ENCODE measurements around the gene PRSS56. TPM values are rescaled to one million over a fixed set of nuclear protein-coding genes. Genes with fewer than 3 reads are reported as not detected.

The PRSS56 gene
- not detected for total RNA-seq
- not detected for polyA plus RNA-seq
- long read RNA-seq, donor 1: 0 reads
- long read RNA-seq, donor 2: 0 reads
- long read RNA-seq, donor 3: 0 reads
- long read RNA-seq, donor 4: 0 reads
- long read RNA-seq, donor 5: 0 reads
- long read RNA-seq, donor 6: 0 reads
- long read RNA-seq, donor 7: 0 reads
- long read RNA-seq, donor 8: 0 reads
- long read RNA-seq, donor 9: 0 reads
- long read RNA-seq, donor 10: 0 reads

DNA sequence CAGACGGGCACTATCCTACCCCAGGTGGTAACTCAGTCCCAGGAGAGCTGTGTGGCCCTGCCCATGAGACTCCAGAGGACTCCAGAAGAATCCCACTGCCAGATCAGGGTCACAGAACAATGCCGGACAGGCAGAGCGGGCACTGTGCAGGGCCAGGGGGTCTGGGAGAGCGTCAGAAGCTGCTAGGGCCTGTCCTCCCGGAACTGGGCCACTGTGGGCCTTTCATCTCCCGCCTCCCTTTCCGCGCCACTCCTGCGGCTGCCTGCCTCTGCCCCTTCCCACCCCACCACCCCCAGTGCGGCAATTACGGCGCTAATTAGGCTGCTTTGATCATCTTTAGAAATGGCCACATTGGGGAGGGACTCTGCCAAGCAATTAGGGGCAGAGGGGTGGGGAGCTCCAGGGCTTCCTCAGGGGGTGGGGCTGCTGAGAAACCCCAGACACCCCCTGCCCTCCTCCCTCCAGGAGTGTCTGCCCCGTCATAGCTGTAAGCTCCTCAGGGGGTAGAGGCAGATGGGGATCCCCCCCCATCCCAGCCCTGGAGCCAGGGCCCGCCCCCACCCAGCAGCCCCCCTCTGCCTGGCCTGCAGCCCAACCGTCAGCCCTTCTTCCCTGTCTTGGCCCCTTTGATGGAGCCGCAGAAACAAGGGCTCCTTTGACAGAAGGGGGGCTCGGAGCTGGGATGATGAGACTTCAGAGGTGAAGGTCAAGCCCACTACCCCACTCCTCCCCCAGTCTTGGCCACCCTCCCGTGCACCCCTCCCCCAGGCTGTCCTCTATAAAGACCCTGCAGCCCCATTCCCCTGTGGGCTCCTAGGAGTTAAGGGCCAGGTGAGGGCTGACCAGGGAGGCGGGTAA lies at the start of gene PRSS56:
Gene PRSS56 (plus strand): TSS at position 808 of the 858 bp plus-strand sequence. CDS start 211 bp downstream, outside the sequence.
- DNase-seq: no peak
- H3K36me3 ChIP-seq: no peaks in the 10 kb centered on the region
- WGBS, 5 donors: 57 to 71% (median 62%) methylated on average over 8 to 19 of the region's 19 CpGs
- intact Hi-C loops (cut with DNase I; ENCODE audit: low total_unique reads): loop anchor here (5.0 kb wide), 1 partner anchor 83 kb away; no protein-coding TSS in a partner anchor
- no peak within 1 kb of the TSS for H3K4me3 ChIP-seq
- H3K27me3 ChIP-seq: peaks cover 25 to 73% (median 50%) of the 10 kb centered on the region in 3 donors
- no peak for TF ChIP-seq EP300 (IDR thresholded peaks at IDR 0.05)
- TF ChIP-seq POLR2AphosphoS5 (IDR thresholded peaks at IDR 0.05): no peak
- no peak for TF ChIP-seq POLR2A (IDR thresholded peaks at IDR 0.05)
- TF ChIP-seq, protein P1, sequence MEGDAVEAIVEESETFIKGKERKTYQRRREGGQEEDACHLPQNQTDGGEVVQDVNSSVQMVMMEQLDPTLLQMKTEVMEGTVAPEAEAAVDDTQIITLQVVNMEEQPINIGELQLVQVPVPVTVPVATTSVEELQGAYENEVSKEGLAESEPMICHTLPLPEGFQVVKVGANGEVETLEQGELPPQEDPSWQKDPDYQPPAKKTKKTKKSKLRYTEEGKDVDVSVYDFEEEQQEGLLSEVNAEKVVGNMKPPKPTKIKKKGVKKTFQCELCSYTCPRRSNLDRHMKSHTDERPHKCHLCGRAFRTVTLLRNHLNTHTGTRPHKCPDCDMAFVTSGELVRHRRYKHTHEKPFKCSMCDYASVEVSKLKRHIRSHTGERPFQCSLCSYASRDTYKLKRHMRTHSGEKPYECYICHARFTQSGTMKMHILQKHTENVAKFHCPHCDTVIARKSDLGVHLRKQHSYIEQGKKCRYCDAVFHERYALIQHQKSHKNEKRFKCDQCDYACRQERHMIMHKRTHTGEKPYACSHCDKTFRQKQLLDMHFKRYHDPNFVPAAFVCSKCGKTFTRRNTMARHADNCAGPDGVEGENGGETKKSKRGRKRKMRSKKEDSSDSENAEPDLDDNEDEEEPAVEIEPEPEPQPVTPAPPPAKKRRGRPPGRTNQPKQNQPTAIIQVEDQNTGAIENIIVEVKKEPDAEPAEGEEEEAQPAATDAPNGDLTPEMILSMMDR (IDR thresholded peaks at IDR 0.05): no peak
- H3K27ac ChIP-seq: no peak within 1 kb of the TSS
- H3K4me1 ChIP-seq: peaks cover 27 to 33% (median 29%) of the 10 kb centered on the region in 4 donors
- H3K9me3 ChIP-seq: no peaks in the 10 kb centered on the region

DNA sequence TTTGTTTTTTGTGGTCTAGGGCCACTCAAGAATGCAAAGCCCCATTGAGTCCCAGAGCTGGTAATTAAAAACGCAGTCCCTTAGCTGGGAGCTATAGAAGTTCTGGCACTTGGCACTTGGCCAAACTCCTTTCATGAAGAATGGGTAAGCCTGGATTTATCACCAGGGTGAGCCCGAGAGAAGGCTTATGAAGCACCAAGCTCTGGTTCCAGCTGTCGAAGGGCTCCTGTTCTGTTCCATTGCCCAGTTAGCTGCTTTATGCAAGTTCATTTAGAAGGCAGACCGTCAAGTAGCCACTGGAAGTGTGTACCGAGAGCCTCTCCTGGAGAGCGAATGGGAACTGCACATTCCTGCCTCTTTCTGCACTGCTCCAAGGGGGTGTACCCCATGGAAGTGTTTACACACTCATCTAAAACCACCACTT lies 46.7 kb upstream of the PRSS56 start:
- peaks cover 0 to 7% (median 3%) of the 10 kb centered on the region in 4 donors for H3K9me3 ChIP-seq
- H3K27ac ChIP-seq: no peak overlapping the region
- intact Hi-C loops (cut with DNase I; ENCODE audit: low total_unique reads): no loop called here
- WGBS, 5 donors: 17 to 48% (median 26%) methylated on average over 6 of the region's 6 CpGs
- DNase-seq: peak in 1 of 2 donors; percentile 53
- H3K27me3 ChIP-seq: peaks cover 0 to 54% (median 14%) of the 10 kb centered on the region in 3 donors
- no peaks in the 10 kb centered on the region for H3K4me1 ChIP-seq
- no peaks in the 10 kb centered on the region for H3K36me3 ChIP-seq
- no peak overlapping the region for H3K4me3 ChIP-seq
- TF ChIP-seq POLR2A (IDR thresholded peaks at IDR 0.05) (no peak), POLR2AphosphoS5 (IDR thresholded peaks at IDR 0.05) (no peak), EP300 (IDR thresholded peaks at IDR 0.05) (no peak)
- TF ChIP-seq, protein P1 (IDR thresholded peaks at IDR 0.05): no peak

DNA sequence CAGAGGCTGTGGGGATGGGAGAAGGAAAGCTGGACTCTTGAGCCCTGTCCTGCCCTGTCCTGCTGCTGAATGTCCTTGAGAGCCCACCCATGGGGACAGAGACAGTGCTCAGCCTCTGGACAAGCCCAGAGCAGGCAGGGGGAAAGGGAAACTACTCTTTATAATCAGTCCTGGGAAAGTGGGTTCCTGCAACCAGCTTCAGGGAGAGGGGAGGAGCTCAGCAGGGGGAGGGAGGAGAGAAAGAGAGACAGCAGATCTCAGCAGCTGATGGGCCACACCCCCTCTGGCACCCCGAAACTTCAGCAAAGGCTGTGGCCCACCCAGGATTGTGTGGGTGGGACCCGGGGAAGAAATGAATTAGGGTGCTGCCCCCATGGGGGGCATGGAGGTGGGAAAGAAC lies 44.1 kb upstream of the PRSS56 start:
- Histone ChIP-seq H3K27ac (no peak overlapping the region), H3K4me1 (no peaks in the 10 kb centered on the region), H3K4me3 (no peak overlapping the region), H3K27me3 (peaks cover 0 to 67% (median 14%) of the 10 kb centered on the region in 3 donors), H3K36me3 (no peaks in the 10 kb centered on the region), H3K9me3 (peaks cover 0 to 7% (median 3%) of the 10 kb centered on the region in 4 donors)
- intact Hi-C loops (cut with DNase I; ENCODE audit: low total_unique reads): no loop called here
- TF ChIP-seq POLR2AphosphoS5 (IDR thresholded peaks at IDR 0.05): no peak
- TF ChIP-seq, protein P1 (IDR thresholded peaks at IDR 0.05): no peak
- no peak for TF ChIP-seq EP300 (IDR thresholded peaks at IDR 0.05)
- TF ChIP-seq POLR2A (IDR thresholded peaks at IDR 0.05): no peak
- WGBS, 5 donors: 68 to 88% (median 73%) methylated on average over 2 of the region's 2 CpGs
- no peak for DNase-seq

DNA sequence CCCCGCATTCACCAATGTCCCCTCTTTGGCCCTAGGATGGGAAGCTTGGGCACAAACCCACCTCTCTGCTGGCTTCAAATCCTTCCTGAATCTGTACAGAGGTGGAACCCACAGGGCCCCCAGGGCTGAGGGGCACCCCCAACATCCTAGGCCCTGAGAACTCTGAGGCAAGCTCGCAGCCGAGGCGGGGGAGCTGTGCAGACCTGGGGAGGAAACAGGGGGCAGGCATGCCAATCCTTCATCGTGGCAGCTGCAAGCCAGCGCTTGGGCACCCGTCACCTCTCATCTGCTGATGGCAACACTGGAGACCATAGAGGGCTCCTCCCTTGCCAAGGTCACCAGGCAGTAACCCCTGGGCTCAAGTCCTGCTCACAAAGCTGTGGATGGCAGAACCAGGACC lies 43.4 kb upstream of the PRSS56 start:
- Histone ChIP-seq H3K4me1 (no peaks in the 10 kb centered on the region), H3K9me3 (peaks cover 0 to 7% (median 3%) of the 10 kb centered on the region in 4 donors), H3K27ac (no peak overlapping the region), H3K27me3 (peaks cover 0 to 71% (median 14%) of the 10 kb centered on the region in 3 donors), H3K4me3 (no peak overlapping the region), H3K36me3 (no peaks in the 10 kb centered on the region)
- DNase-seq: no peak
- WGBS, 5 donors: 86 to 100% (median 92%) methylated on average over 2 to 7 of the region's 7 CpGs
- intact Hi-C loops (cut with DNase I; ENCODE audit: low total_unique reads): no loop called here
- TF ChIP-seq EP300 (IDR thresholded peaks at IDR 0.05) (no peak), POLR2AphosphoS5 (IDR thresholded peaks at IDR 0.05) (no peak), POLR2A (IDR thresholded peaks at IDR 0.05) (no peak)
- TF ChIP-seq, protein P1 (IDR thresholded peaks at IDR 0.05): no peak
